ENCODE results near the gene CADPS. TPM values are rescaled to one million over a fixed set of nuclear protein-coding genes. Genes with fewer than 3 reads are reported as not detected.

CADPS gene
- total and polyA plus RNA-seq, 9 of the 15 experiments (the other 6 are each of a cell fraction or from before 2014, with no cell fraction given), result not detected

DNA sequence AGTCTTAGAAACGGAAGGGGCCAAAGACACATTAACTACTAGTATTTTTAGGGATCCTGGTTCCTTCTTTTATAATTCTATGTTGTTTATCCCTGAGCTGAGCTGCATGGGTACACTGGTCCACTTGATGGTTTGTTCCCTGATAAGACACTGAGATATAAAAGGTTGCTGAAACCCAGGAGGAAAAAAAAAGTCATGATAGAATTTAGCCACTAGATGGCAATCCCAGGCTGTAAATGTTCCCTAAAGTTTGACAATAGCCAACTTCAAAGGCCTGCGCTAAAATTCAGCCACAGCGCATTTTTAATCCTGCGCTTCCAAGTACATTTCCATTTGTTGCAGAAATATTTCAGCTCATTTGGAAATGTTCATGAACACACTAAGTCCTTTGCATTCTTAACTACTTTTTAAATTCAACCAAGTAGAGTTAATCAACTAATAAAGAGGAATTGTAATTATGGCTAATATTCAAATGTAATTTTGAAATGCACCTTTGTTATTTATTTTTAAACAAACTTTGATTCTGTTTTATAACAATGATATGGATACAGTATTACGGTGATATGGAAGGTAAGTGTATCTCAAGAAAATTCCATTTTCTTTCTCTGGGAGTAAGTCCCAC is 252.6 kb downstream of the CADPS start (continued):
- no peak for TF ChIP-seq ZNF12 (CRISPR knock-in tag; IDR thresholded peaks at IDR 0.05)
- TF ChIP-seq ZNF445 (CRISPR knock-in tag; IDR thresholded peaks at IDR 0.05; ENCODE audit: low read depth), result no peak
- TF ChIP-seq, protein P1, sequence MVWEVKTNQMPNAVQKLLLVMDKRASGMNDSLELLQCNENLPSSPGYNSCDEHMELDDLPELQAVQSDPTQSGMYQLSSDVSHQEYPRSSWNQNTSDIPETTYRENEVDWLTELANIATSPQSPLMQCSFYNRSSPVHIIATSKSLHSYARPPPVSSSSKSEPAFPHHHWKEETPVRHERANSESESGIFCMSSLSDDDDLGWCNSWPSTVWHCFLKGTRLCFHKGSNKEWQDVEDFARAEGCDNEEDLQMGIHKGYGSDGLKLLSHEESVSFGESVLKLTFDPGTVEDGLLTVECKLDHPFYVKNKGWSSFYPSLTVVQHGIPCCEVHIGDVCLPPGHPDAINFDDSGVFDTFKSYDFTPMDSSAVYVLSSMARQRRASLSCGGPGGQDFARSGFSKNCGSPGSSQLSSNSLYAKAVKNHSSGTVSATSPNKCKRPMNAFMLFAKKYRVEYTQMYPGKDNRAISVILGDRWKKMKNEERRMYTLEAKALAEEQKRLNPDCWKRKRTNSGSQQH (CRISPR knock-in tag; IDR thresholded peaks at IDR 0.05), result no peak
- TF ChIP-seq, protein P2, sequence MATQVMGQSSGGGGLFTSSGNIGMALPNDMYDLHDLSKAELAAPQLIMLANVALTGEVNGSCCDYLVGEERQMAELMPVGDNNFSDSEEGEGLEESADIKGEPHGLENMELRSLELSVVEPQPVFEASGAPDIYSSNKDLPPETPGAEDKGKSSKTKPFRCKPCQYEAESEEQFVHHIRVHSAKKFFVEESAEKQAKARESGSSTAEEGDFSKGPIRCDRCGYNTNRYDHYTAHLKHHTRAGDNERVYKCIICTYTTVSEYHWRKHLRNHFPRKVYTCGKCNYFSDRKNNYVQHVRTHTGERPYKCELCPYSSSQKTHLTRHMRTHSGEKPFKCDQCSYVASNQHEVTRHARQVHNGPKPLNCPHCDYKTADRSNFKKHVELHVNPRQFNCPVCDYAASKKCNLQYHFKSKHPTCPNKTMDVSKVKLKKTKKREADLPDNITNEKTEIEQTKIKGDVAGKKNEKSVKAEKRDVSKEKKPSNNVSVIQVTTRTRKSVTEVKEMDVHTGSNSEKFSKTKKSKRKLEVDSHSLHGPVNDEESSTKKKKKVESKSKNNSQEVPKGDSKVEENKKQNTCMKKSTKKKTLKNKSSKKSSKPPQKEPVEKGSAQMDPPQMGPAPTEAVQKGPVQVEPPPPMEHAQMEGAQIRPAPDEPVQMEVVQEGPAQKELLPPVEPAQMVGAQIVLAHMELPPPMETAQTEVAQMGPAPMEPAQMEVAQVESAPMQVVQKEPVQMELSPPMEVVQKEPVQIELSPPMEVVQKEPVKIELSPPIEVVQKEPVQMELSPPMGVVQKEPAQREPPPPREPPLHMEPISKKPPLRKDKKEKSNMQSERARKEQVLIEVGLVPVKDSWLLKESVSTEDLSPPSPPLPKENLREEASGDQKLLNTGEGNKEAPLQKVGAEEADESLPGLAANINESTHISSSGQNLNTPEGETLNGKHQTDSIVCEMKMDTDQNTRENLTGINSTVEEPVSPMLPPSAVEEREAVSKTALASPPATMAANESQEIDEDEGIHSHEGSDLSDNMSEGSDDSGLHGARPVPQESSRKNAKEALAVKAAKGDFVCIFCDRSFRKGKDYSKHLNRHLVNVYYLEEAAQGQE (IDR thresholded peaks at IDR 0.05; ENCODE audit: borderline replicate concordance), result peak; percentile 18; the same call in 1 of the 2 replicates
- TF ChIP-seq, protein P2 (CRISPR knock-in tag; IDR thresholded peaks at IDR 0.05; ENCODE audit: low read depth), result no peak
- TF ChIP-seq, protein P3, sequence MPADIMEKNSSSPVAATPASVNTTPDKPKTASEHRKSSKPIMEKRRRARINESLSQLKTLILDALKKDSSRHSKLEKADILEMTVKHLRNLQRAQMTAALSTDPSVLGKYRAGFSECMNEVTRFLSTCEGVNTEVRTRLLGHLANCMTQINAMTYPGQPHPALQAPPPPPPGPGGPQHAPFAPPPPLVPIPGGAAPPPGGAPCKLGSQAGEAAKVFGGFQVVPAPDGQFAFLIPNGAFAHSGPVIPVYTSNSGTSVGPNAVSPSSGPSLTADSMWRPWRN (IDR thresholded peaks at IDR 0.05; ENCODE audit: low read depth), result no peak
- TF ChIP-seq CHD1 (IDR thresholded peaks at IDR 0.05; ENCODE audit: low read length), result no peak
- no peak for TF ChIP-seq BCL6 (CRISPR knock-in tag; IDR thresholded peaks at IDR 0.05)

All from K562 (cell line).